Neutrophil (primary cell): ENCODE results near the gene SPRR2G.

Experiments used
- H3K27ac ChIP-seq: fragments of 200-600 bp; sonication (generic); 2 replicates; pipeline ENCODE4 v1.5.1; 2016; ENCODE audit warnings: mild to moderate bottlenecking, moderate library complexity
- H3K27me3 ChIP-seq: fragments of 200-600 bp; sonication (generic); 2 replicates; pipeline ENCODE4 v1.6.0; 2016; ENCODE audit warnings: mild to moderate bottlenecking
- H3K36me3 ChIP-seq: fragments of 200-600 bp; sonication (generic); 2 replicates; pipeline ENCODE4 v1.5.1; 2017
- H3K4me1 ChIP-seq, 2 experiments: fragments of 200-600 bp in 1 of 2; sonication (generic) in 1 of 2; 1 replicate in 1 of 2; 2 replicates in 1 of 2; pipeline versions ENCODE4 v1.5.1 to v1.6.1; 2013 to 2016; ENCODE audit warnings: low read depth in 1 of 2, low read length in 1 of 2, mild to moderate bottlenecking in 1 of 2, moderate library complexity in 1 of 2; ENCODE audit not compliant: control insufficient read depth in 1 of 2, insufficient read depth in 1 of 2
- H3K4me3 ChIP-seq, 2 experiments: fragments of 200-600 bp in 1 of 2; sonication (generic) in 1 of 2; 1 replicate in 1 of 2; 2 replicates in 1 of 2; pipeline ENCODE4 v1.5.1; 2013 to 2016; ENCODE audit warnings: low read depth in 1 of 2, low read length in 1 of 2, mild to moderate bottlenecking in 1 of 2, moderate library complexity in 1 of 2
- H3K9me3 ChIP-seq: fragments of 200-600 bp; sonication (generic); 2 replicates; pipeline ENCODE4 v1.5.1; 2016
- CTCF ChIP-seq: fragments of 200-600 bp; sonication (generic); IDR thresholded peaks from 2 replicates; pipeline ENCODE4 v1.5.1; 2016; ENCODE audit warnings: antibody characterized with exemption

SPRR2G gene

GRCh38 chr1:153180556-153180955 lies 29.9 kb upstream of the SPRR2G start:
- peaks cover 55% of the 10 kb centered on the region for H3K27me3 ChIP-seq
- H3K4me3 ChIP-seq: no peak overlapping the region
- no peaks in the 10 kb centered on the region for H3K9me3 ChIP-seq
- H3K4me1 ChIP-seq: no peaks in the 10 kb centered on the region
- no peaks in the 10 kb centered on the region for H3K36me3 ChIP-seq
- H3K27ac ChIP-seq: no peak overlapping the region
- TF ChIP-seq CTCF: no peak

GRCh38 chr1:153178922-153179321 lies 28.2 kb upstream of the SPRR2G start:
- Histone ChIP-seq H3K9me3 (no peaks in the 10 kb centered on the region), H3K4me3 (no peak overlapping the region), H3K27ac (no peak overlapping the region), H3K27me3 (peaks cover 57% of the 10 kb centered on the region), H3K36me3 (no peaks in the 10 kb centered on the region), H3K4me1 (no peaks in the 10 kb centered on the region)
- TF ChIP-seq CTCF: no peak

GRCh38 chr1:153174624-153175023 lies 23.9 kb upstream of the SPRR2G start:
- H3K4me1 ChIP-seq: no peaks in the 10 kb centered on the region
- TF ChIP-seq CTCF: no peak
- peaks cover 45% of the 10 kb centered on the region for H3K27me3 ChIP-seq
- H3K27ac ChIP-seq: no peak overlapping the region
- no peaks in the 10 kb centered on the region for H3K9me3 ChIP-seq
- no peak overlapping the region for H3K4me3 ChIP-seq
- no peaks in the 10 kb centered on the region for H3K36me3 ChIP-seq

GRCh38 chr1:153168686-153169085 lies 18.0 kb upstream of the SPRR2G start:
- Histone ChIP-seq H3K36me3 (no peaks in the 10 kb centered on the region), H3K9me3 (no peaks in the 10 kb centered on the region), H3K27ac (no peak overlapping the region), H3K4me1 (no peaks in the 10 kb centered on the region), H3K27me3 (peaks cover 33% of the 10 kb centered on the region), H3K4me3 (no peak overlapping the region)
- no peak for TF ChIP-seq CTCF

- H3K36me3 ChIP-seq: no peaks in the 10 kb centered on the region
- no peak overlapping the region for H3K4me3 ChIP-seq
- no peak overlapping the region for H3K27ac ChIP-seq
- no peaks in the 10 kb centered on the region for H3K9me3 ChIP-seq
- no peak for TF ChIP-seq CTCF
- peaks cover 29% of the 10 kb centered on the region for H3K27me3 ChIP-seq
- no peaks in the 10 kb centered on the region for H3K4me1 ChIP-seq
These were observed 4.9 kb upstream of the SPRR2G start for GRCh38 chr1:153155541-153155940.

- TF ChIP-seq CTCF: no peak
- Histone ChIP-seq H3K4me1 (no peaks in the 10 kb centered on the region), H3K27me3 (peaks cover 30% of the 10 kb centered on the region), H3K36me3 (no peaks in the 10 kb centered on the region), H3K9me3 (no peaks in the 10 kb centered on the region), H3K4me3 (no peak overlapping the region), H3K27ac (no peak overlapping the region)
These were observed 1.8 kb upstream of the SPRR2G start for GRCh38 chr1:153152481-153152880.
